Subcutaneous adipose tissue (tissue), 4 donors: ENCODE measurements around the gene DEAF1. TPM values are rescaled to one million over a fixed set of nuclear protein-coding genes. Genes with fewer than 3 reads are reported as not detected.

ENCODE experiments used
- total RNA-seq, 4 donors: library from RNA; depleted of rRNA; stranded (reverse); fragments of >200 nt; gene quantifications; one replicate each; pipeline ENCODE4 v1.1.0, GENCODE V29; 2016
- TF ChIP-seq, protein P1 (sequence below): fragments of 450-650 bp; IDR thresholded peaks from one replicate; pipeline ENCODE4 v1.5.1; 2016; ENCODE audit warnings: low read depth, mild to moderate bottlenecking, control low read depth, antibody characterized with exemption, moderate library complexity

Gene DEAF1
- total RNA-seq, 4 donors from 2014 or later, result 14.0 to 28.4 (median 18.4) TPM

DNA sequence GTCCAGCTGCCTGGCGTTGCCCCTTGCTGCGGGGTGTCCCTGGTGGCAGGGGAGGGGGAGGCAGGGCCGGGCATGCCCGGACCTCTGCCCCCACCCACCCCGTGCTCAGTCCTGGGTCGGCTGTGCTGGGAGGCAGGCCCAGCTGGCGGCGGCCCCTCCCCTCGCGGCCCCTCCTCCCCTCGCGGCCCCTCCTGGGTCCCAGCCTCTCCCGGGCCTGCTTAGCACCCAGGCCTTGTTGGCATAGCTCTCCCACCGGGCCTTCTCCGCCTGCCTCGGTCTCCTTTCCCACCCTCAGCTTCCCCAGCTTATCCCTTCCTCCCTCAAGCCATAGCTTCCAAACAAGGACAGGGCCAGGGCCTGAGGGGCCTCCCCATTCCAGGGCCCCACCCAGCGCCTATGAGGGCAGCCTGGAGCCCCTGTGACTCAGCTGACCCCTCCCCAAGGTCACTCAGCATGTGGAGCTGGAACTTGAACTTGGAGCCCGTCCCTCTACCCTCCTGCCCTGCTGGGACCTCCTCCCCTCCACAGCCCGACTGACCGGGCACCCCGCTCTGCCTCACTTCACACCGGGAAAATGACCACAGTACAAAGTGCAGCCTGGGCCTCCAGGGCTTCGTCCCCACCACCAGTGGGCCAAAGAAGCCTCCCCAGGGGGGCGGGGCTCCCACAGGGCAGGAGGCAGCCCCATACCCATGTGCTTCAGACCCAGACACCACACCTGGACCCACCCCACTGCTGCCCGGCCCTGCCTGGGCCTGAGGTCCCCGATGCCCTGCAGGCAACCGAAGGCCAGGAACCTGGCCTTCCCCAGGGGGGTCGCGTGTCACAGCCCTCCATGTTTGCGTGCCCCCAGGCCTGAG lies 12.2 kb upstream of the DEAF1 start:
- TF ChIP-seq, protein P1, sequence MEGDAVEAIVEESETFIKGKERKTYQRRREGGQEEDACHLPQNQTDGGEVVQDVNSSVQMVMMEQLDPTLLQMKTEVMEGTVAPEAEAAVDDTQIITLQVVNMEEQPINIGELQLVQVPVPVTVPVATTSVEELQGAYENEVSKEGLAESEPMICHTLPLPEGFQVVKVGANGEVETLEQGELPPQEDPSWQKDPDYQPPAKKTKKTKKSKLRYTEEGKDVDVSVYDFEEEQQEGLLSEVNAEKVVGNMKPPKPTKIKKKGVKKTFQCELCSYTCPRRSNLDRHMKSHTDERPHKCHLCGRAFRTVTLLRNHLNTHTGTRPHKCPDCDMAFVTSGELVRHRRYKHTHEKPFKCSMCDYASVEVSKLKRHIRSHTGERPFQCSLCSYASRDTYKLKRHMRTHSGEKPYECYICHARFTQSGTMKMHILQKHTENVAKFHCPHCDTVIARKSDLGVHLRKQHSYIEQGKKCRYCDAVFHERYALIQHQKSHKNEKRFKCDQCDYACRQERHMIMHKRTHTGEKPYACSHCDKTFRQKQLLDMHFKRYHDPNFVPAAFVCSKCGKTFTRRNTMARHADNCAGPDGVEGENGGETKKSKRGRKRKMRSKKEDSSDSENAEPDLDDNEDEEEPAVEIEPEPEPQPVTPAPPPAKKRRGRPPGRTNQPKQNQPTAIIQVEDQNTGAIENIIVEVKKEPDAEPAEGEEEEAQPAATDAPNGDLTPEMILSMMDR, result no peak

DNA sequence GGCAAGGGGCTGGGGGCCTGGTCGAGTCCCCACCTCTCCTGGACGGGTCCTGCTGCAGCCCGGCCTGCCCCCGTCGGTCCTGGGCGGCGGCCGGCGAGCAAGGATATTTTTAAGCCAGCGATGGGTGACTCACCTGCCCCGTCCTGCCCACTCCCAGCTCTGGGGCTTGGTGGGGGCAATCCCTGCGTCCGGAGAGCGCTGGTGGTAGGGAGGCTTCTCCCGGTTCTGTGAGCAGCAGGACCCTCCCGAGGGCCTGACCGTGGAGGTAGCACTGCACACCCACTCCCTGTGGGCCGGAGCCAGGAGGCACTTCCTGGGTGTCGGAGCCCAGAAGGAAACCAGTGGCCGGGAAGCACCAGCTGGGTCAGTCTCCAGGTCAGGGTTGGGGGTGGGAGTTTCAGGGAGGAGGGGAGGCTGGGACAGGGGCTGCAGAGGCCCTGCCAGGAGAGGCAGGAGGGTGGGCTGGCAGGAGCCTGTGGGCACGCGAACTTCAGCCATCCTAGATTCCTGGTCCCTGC lies 11.5 kb upstream of the DEAF1 start:
- TF ChIP-seq, protein P1, result no peak

GRCh38 chr11:705646-706438 lies 10.8 kb upstream of the DEAF1 start, which contains the start of gene EPS8L2:
Gene EPS8L2 (plus strand): TSS chr11:706231. CDS start chr11:709408, 3,177 bp downstream.
- TF ChIP-seq, protein P1, result no peak

- TF ChIP-seq, protein P1, result no peak
These were observed 10.0 kb upstream of the DEAF1 start for GRCh38 chr11:704781-705645.

DNA sequence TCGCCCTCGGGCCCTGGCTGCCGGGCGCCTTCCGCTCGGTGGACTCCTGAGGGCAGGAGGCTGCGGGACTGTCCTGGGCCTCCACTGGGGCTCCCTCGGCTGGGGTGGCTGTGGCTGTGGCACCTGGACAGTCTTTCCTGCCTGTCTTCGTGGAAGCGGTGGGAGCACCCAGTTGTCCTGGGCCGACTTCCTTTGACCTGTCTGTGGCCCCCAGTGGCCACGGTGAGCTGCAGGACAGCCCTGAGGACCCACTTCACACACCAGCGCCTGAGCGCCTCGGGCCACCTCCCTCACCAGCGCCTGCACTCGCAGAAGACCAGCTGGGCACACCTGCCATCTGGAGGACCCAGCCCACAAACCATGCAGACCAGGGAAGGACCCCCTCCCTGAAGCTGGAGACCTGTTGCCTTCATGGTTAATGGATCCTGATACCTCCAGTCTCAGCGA lies 9.2 kb upstream of the DEAF1 start:
- TF ChIP-seq, protein P1, result no peak

DNA sequence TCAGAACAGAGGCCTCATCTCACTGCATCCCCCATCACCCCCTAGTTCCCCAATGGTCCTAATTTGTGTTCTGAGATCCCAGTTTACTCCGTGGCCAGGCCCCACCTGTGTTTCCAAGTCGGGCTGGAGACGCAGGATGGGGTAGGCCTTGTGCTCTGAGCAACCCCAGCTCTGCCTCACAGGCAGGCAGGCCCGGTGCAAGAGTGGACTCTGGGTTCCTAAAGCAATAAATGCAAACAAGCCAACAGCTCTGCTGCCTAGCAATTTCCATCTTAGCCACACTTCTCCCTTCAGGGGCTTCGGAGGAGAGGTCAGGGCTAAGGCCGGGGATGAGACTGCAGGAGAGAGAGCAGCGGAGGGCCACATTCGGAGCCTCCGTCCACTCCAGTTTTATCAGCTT lies 8.5 kb upstream of the DEAF1 start:
- TF ChIP-seq, protein P1, result no peak
